ENCODE results near the gene DYNC2I2.
A peak's percentile ranks its signal among the peaks of the same experiment; 100 is the strongest.

The DYNC2I2 gene

DNA sequence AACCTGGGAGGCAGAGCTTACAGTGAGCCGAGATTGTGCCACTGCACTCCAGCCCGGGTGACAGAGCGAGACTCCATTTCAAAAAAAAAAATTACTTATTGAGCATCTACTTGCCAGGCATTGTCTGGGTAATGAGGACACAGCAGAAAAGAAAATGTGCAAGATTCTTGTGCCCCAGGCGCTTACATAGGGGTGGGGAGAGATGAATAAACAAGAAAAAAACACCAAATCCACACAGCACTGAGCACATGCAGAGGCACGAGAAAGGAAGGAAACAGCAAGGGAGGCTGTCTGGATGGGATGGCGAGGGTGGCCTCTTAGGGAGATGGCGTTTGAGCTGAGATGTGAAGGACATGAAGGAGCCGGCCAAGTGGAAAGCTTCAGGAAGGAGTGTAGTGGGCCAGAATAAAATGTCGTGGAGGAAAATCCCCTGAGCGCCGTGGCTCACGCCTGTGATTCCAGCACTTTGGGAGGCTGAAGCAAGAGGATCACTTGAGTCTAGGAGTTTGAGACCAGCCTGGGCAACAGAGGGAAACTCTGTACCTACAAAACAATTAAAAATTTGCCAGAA is 13.9 kb downstream of the DYNC2I2 start:
- H3K4me3 ChIP-seq (ENCODE audit: severe bottlenecking) = no peak overlapping the region
- DNase-seq (ENCODE audit: low spot score) = no peak
- H3K36me3 ChIP-seq (ENCODE audit: low read depth) = peaks cover 15% of the 10 kb centered on the region
- H3K27ac ChIP-seq (ENCODE audit: poor library complexity, severe bottlenecking) = no peak overlapping the region
- no peak for ATAC-seq (ENCODE audit: low read depth)
- TF ChIP-seq, protein P1, sequence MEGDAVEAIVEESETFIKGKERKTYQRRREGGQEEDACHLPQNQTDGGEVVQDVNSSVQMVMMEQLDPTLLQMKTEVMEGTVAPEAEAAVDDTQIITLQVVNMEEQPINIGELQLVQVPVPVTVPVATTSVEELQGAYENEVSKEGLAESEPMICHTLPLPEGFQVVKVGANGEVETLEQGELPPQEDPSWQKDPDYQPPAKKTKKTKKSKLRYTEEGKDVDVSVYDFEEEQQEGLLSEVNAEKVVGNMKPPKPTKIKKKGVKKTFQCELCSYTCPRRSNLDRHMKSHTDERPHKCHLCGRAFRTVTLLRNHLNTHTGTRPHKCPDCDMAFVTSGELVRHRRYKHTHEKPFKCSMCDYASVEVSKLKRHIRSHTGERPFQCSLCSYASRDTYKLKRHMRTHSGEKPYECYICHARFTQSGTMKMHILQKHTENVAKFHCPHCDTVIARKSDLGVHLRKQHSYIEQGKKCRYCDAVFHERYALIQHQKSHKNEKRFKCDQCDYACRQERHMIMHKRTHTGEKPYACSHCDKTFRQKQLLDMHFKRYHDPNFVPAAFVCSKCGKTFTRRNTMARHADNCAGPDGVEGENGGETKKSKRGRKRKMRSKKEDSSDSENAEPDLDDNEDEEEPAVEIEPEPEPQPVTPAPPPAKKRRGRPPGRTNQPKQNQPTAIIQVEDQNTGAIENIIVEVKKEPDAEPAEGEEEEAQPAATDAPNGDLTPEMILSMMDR (IDR thresholded peaks at IDR 0.05; ENCODE audit: poor library complexity, severe bottlenecking) = no peak
- H3K27me3 ChIP-seq (ENCODE audit: insufficient read depth, poor library complexity, severe bottlenecking) = no peaks in the 10 kb centered on the region
- H3K9me3 ChIP-seq (ENCODE audit: severe bottlenecking) = no peaks in the 10 kb centered on the region
- H3K4me1 ChIP-seq (ENCODE audit: insufficient read depth, poor library complexity, severe bottlenecking) = no peaks in the 10 kb centered on the region

DNA sequence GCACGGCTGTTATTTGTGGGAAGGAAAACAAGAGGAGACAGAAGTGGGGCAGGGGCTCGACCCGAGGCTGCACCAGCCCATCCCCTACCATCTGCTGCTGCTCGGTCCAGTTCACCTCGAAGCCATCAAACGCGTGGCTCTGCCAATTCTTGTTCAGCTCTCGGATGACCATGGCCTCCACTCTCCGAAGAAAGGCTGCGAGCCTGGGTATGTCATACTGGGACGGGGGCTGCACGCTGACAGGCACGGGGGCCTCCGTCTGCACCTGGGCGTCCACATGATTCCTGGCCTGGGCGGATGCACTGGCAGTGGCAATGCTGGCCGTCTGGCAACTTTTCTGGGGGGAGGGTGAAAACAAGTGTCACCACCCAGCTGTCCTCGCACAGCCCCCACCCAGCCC is 16.0 kb downstream of the DYNC2I2 start:
- H3K27ac ChIP-seq (ENCODE audit: poor library complexity, severe bottlenecking) = no peak overlapping the region
- H3K36me3 ChIP-seq (ENCODE audit: low read depth) = peaks cover 15% of the 10 kb centered on the region
- H3K4me1 ChIP-seq (ENCODE audit: insufficient read depth, poor library complexity, severe bottlenecking) = peaks cover 12% of the 10 kb centered on the region
- H3K4me3 ChIP-seq (ENCODE audit: severe bottlenecking) = no peak overlapping the region
- DNase-seq (ENCODE audit: low spot score) (no peak), ATAC-seq (ENCODE audit: low read depth) (no peak)
- no peaks in the 10 kb centered on the region for H3K27me3 ChIP-seq (ENCODE audit: insufficient read depth, poor library complexity, severe bottlenecking)
- no peaks in the 10 kb centered on the region for H3K9me3 ChIP-seq (ENCODE audit: severe bottlenecking)
- TF ChIP-seq, protein P1 (IDR thresholded peaks at IDR 0.05; ENCODE audit: poor library complexity, severe bottlenecking) = no peak

DNA sequence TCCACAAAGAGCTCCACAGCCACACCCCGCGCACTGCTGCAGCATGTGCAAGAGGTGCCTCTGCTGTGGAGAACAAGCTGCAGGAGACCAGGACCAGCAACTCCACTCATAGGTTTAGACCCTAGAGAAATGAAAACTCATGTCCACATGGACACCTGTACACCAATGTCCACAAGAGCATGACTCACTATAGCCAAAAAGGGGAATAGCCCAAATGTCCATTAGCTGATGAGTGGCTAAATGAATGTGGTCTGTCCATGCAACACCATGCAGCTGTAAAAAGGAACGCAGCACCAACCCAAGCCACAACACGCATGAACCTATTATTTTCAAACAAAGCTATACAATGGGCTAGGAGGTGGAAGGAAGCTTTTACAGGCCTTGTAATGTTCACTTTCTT is 18.1 kb downstream of the DYNC2I2 start:
- Histone ChIP-seq H3K4me3 (ENCODE audit: severe bottlenecking) (no peak overlapping the region), H3K4me1 (ENCODE audit: insufficient read depth, poor library complexity, severe bottlenecking) (peaks cover 18% of the 10 kb centered on the region), H3K36me3 (ENCODE audit: low read depth) (peaks cover 26% of the 10 kb centered on the region), H3K27me3 (ENCODE audit: insufficient read depth, poor library complexity, severe bottlenecking) (no peaks in the 10 kb centered on the region), H3K9me3 (ENCODE audit: severe bottlenecking) (no peaks in the 10 kb centered on the region), H3K27ac (ENCODE audit: poor library complexity, severe bottlenecking) (no peak overlapping the region)
- TF ChIP-seq, protein P1 (IDR thresholded peaks at IDR 0.05; ENCODE audit: poor library complexity, severe bottlenecking) = no peak
- DNase-seq (ENCODE audit: low spot score) (no peak), ATAC-seq (ENCODE audit: low read depth) (no peak)

DNA sequence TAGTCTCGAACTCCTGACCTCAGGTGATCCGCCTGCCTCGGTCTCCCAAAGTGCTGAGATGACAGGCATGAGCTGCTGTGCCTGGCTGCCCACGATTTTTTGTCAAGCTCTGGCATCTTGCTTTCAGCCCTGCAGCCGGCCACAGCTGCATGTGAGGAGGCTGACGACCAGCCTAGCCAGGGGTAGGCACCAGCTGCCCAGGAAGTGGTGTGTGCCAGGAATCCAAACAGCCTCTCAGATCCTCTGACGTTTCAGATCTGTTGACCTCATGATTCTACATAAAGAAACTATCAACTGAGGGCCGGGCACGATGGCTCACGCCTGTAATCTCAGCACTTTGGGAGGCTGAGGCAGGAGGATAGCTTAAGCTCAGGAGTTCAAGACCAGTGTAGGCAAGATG is 19.0 kb downstream of the DYNC2I2 start:
- no peaks in the 10 kb centered on the region for H3K27me3 ChIP-seq (ENCODE audit: insufficient read depth, poor library complexity, severe bottlenecking)
- H3K27ac ChIP-seq (ENCODE audit: poor library complexity, severe bottlenecking) = peak overlapping the region; percentile 96
- H3K4me1 ChIP-seq (ENCODE audit: insufficient read depth, poor library complexity, severe bottlenecking) = peaks cover 18% of the 10 kb centered on the region
- no peak for ATAC-seq (ENCODE audit: low read depth)
- no peaks in the 10 kb centered on the region for H3K9me3 ChIP-seq (ENCODE audit: severe bottlenecking)
- TF ChIP-seq, protein P1 (IDR thresholded peaks at IDR 0.05; ENCODE audit: poor library complexity, severe bottlenecking) = no peak
- H3K36me3 ChIP-seq (ENCODE audit: low read depth) = peaks cover 35% of the 10 kb centered on the region
- H3K4me3 ChIP-seq (ENCODE audit: severe bottlenecking) = no peak overlapping the region
- DNase-seq (ENCODE audit: low spot score) = no peak
